ENCODE measurements around the gene FOXN4.

DNA sequence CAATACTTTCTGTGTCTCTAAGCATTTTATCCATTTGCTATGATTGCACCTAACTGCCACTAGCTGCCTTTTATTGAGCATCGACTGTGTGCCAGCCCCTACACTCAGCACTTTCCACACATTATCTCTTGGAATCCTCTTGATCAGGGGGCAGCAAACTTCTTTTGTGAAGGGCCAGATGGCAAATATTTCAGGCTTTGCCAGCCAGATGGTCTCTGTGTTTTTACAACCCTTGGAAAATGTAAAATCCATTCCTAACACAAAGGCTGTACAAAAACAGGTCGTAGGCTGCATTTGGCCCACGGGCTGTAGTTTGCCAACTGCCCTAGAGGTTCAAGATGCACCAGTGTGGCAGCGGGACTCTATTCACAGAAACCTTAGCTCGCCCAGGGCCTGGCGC lies 19.5 kb downstream of the FOXN4 start:
- no peak for TF ChIP-seq POLR2A (IDR thresholded peaks at IDR 0.05)
- TF ChIP-seq, protein P1, sequence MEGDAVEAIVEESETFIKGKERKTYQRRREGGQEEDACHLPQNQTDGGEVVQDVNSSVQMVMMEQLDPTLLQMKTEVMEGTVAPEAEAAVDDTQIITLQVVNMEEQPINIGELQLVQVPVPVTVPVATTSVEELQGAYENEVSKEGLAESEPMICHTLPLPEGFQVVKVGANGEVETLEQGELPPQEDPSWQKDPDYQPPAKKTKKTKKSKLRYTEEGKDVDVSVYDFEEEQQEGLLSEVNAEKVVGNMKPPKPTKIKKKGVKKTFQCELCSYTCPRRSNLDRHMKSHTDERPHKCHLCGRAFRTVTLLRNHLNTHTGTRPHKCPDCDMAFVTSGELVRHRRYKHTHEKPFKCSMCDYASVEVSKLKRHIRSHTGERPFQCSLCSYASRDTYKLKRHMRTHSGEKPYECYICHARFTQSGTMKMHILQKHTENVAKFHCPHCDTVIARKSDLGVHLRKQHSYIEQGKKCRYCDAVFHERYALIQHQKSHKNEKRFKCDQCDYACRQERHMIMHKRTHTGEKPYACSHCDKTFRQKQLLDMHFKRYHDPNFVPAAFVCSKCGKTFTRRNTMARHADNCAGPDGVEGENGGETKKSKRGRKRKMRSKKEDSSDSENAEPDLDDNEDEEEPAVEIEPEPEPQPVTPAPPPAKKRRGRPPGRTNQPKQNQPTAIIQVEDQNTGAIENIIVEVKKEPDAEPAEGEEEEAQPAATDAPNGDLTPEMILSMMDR (IDR thresholded peaks at IDR 0.05 in 4 of 5, conservative IDR thresholded peaks at IDR 0.05 in 1 of 5) = no peak

Measured in gastrocnemius medialis (tissue), 4 donors.